Activated T-cell treated with anti-CD3 and anti-CD28 coated beads for 48 hours (primary cell): ENCODE measurements around the gene ERLEC1.
"Not testable (repeated sequence)": the region's sequence is repeated elsewhere in the genome, so short reads cannot be mapped to it uniquely, and the experiment has no call there.

Source experiments
- DNase-seq: peaks from one replicate; pipeline ENCODE4 v3.0.0-alpha.2; 2020; ENCODE audit warnings: low read depth

The ERLEC1 gene

GRCh38 chr2:53829980-53830290, 43.1 kb downstream of the ERLEC1 start:
- not testable (repeated sequence) for DNase-seq

GRCh38 chr2:53840580-53840979, 53.7 kb downstream of the ERLEC1 start:
- no peak for DNase-seq

- DNase-seq = not testable (repeated sequence)
Observed at GRCh38 chr2:53841651-53842050, 54.8 kb downstream of the ERLEC1 start.

- no peak for DNase-seq
Observed at GRCh38 chr2:53842891-53843290, 56.0 kb downstream of the ERLEC1 start.

- no peak for DNase-seq
Observed at GRCh38 chr2:53843595-53843994, 56.8 kb downstream of the ERLEC1 start.

- DNase-seq = no peak
Observed at GRCh38 chr2:53848062-53848461, 61.2 kb downstream of the ERLEC1 start.

- DNase-seq = not testable (repeated sequence)
Observed at GRCh38 chr2:53851052-53851757, 64.4 kb downstream of the ERLEC1 start.

- DNase-seq = no peak
Observed at GRCh38 chr2:53852532-53852931, 65.7 kb downstream of the ERLEC1 start.

- DNase-seq = no peak
Observed at GRCh38 chr2:53854678-53855077, 67.8 kb downstream of the ERLEC1 start.

GRCh38 chr2:53856272-53856671, 69.4 kb downstream of the ERLEC1 start:
- no peak for DNase-seq

- no peak for DNase-seq
Observed at GRCh38 chr2:53859206-53860181, 72.7 kb downstream of the ERLEC1 start, which contains the start of gene GPR75. TSS of gene GPR75 (minus strand) at chr2:53859967. CDS start at chr2:53854756, 5,211 bp downstream.

- no peak for DNase-seq
Observed at GRCh38 chr2:53861824-53862223, 75.0 kb downstream of the ERLEC1 start.

GRCh38 chr2:53863538-53864227, 76.8 kb downstream of the ERLEC1 start:
- DNase-seq = no peak

- DNase-seq = no peak
Observed at GRCh38 chr2:53865264-53865663, 78.4 kb downstream of the ERLEC1 start.

- no peak for DNase-seq
Observed at GRCh38 chr2:53865962-53866361, 79.1 kb downstream of the ERLEC1 start.

GRCh38 chr2:53867169-53867568, 80.3 kb downstream of the ERLEC1 start:
- no peak for DNase-seq

- DNase-seq = no peak
Observed at GRCh38 chr2:53867773-53868172, 80.9 kb downstream of the ERLEC1 start.
